CD4-positive, alpha-beta T cell treated with Interleukin-12 subunit alpha and Interleukin-12 subunit beta, for 1 hour (primary cell): ENCODE data around the gene ZSWIM3.
A peak's percentile ranks its signal among the peaks of the same experiment; 100 is the strongest.

Source experiments
- DNase-seq: peaks from one replicate; pipeline ENCODE4 v3.0.0-alpha.2; 2020

The ZSWIM3 gene

DNA sequence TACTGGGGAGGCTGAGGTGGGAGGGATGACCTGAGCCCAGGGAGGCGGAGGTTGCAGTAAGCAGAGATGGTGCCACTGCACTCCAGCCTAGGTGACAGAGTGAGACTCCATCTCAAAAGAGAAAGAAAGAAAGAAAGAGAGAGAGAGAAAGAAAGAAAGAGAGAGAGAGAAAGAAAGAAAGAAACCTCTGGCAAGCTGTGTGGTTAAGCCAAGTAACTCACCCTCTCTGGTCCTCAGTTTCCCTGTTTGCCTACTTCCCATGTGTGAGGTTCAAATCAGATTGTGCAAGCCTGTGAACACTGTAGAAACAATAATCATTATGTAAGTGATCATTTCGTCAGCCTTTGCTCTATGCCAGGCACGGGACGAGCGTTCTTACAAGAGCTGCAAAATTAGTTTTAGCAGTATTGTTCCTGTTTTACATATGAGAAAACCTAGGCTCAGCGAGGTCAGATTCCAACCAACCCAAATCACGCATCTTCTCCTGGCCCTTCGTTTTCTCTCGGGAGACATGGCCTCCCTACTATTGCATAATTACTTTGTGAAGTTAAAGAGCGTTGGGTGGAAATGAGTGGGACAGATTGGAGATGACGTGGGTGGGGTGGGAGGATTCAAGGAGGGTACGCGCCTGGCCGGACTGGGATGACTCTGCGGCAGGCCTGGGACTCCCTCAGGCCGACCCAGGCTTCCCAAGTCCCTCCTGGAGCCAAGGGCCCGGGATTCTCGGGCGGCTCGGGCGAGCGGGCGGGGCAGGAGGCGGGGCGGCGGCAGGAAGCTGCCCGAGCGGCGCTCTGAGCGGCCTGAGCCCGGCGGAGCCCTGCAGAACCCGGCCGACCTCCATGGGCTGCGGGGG, 24.2 kb upstream of the ZSWIM3 start, which contains the start of gene SNX21:
TSS of gene SNX21 (plus strand) at position 770 of the 853 bp plus-strand sequence. CDS start 121 bp downstream, outside the sequence.
- DNase-seq: peak; percentile 15

DNA sequence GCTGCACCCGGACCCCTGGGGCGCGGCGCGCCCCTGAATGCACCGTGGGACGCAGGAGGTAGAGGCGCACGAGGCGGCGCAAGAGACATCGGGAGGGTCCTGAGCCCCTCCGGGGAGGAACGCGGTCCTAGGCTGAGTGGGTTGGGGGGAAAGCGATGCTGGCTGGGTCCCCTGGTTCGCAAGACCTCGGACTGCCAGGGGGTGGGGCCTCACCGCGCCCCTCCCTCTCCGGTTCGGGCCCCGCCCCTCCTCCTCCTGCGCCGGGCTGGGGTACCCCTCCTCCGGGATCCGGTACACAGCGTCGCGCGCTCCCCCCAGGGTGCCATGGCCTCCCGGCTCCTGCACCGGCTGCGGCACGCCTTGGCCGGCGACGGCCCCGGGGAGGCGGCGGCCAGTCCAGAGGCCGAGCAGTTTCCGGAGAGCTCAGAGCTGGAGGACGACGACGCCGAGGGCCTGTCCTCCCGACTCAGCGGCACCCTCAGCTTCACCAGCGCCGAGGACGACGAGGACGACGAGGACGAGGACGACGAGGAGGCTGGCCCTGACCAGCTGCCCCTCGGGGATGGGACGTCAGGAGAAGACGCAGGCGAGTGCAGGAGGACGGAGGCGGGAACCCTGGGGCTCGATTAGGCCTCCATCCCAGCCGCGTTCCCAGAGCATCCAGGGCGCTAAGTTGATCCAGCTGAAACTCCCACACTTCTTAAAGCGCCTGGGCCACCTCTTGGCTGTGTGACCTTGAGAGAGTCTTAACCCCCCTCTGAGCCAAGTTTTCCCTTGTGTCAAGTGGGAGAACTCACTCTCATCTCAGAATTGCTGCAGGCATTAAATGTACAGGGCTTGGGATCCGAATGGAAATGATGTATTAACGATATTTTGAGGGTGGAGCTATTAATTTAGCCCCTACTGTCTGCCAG, 23.3 kb upstream of the ZSWIM3 start:
- DNase-seq: peak; percentile 52

DNA sequence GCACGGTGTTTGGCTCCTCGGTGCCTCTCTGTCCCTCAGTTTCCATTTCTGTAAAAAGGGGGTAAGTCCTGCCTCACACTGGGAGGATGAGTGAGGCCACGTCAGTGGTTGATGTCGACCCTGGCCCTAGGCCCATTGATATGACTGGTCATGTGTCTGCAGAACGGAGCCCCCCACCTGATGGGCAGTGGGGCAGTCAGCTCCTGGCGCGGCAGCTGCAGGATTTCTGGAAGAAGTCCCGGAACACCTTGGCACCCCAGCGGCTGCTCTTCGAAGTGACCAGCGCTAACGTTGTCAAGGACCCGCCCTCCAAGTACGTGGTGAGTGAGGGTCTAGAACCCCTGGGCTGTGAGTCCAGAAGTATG, 22.6 kb upstream of the ZSWIM3 start:
- no peak for DNase-seq

DNA sequence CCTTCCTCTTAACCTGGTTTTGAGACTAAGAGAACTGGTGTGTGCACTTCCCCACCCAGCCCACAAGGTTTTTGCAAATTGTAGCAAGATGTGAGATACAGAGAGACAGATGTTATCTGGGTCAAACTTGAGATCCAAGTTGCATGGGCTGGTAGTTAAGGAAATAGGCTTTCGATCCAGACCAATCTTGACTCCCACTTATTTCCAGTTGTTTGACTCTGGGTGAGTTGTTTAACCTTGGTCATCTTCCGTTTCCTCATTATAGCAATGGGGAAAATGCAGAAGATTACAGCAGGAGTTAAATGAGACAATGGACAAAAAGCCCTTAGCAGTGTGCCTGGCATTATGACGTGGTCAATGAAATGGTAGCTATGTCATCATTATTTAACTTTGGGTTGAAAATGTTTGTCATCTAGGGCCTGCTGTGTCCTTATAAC, 22.1 kb upstream of the ZSWIM3 start:
- DNase-seq: no peak

DNA sequence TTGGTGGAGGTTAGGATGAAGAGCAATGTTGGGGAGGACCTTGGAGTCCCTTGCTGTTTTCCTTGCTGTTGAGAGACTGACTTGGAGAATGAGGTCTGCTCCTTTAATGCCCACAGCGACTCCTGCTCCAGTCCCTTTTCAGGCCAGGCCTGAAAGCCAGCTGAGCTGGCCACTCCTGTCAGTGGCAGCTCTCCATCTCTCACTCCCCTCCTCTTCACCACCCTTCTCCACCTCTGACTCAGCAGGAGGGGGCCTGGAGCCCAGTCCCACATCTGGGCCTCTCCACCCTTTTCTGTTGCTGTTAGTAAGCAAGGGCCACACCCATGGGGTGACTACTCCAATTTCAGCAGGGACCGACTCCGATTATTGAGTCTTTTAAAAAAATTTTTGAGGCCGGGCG, 21.6 kb upstream of the ZSWIM3 start:
- no peak for DNase-seq

DNA sequence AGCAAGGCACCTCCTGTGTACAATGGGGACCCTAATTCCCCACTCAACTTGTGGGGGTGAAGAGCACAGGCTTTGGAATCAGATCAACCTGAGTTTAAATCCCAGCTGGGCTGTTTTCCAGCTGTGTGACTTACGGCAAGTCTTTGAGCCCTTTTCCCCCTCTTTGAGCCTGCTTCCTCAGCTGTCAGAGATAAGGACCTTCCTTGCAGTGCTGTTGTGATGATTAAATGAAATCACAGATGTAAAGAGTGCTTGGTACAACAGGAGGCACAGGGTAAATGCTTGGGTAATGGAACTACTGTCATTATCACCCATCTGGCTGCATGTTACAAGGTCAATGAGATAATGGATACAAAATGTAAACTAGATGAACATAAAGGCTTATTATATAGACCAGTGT, 20.6 kb upstream of the ZSWIM3 start:
- no peak for DNase-seq

DNA sequence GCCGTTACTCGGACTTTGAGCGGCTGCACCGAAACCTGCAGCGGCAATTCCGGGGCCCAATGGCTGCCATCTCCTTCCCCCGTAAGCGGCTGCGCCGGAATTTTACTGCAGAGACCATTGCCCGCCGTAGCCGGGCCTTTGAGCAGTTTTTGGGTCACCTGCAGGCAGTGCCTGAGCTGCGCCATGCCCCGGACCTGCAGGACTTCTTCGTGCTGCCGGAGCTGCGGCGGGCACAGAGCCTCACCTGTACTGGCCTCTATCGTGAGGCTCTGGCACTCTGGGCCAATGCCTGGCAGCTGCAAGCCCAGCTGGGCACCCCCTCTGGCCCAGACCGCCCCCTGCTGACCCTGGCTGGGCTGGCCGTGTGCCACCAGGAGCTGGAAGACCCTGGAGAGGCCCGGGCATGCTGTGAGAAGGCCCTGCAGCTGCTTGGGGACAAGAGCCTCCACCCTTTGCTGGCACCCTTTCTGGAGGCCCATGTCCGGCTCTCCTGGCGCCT, 16.7 kb upstream of the ZSWIM3 start:
- no peak for DNase-seq

DNA sequence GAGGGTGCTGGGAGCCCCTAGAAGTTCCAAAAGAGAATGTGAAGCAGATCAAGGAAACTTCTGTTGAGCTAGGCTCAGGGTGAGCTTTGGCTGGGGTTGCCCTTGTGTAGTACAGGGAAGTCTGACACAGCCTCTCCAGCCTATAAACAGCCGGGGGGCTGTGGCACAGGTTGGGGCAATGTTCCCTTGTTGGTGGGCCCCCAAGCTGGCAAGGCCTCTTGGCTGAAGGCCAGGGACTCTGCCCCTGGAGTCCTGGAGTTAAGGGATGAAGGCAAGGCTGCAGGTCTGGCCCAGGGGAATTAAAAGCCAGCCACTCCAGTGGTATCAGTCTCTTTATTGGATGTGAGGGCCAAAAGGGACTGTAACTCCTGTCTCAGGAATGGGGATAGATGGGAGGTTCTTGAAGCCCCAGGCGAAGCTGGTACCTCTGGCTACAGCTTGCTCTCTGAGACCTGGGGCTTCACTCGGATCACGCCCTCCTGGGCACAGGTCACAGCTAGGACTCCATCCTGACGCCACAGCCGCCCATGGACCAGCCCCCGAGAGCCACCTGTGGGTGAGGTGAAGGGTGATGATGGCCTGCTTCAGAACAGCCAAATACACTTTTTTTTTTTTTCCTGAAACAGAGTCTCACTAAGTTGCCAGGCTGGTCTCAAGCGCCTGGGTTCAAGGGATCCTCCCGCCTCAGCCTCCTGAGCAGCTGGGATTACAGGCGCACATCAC, 15.8 kb upstream of the ZSWIM3 start:
- DNase-seq: no peak

DNA sequence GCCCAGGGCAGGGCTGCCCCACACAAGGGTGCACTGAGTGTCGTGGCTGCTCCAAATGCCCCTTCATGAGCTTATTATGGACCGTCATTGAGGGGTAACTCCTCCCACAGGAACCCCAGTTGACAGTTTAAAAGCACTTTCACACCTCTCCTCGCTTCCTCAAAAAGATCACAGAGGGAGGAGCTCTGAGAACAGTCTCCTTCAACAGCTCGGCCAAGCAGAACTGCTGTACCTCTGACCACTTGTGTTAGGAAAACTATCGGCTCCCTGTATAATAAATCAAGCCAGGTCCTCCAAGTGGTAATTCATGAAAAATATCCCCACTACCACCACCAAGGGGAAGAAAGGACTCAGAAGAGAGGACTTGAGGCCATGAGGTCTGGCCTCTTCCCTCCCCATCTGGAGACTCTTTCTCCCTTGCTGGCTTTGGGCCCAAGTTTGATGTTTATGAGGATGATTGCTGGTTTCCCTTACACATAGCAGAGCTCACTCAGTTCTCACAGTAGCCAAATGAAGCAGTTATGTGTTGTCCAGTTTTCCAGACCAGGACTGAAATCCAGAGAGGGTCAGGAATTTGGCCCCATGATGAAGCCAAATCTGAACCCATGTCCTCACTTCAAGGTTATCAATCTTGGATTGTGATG, 15.1 kb upstream of the ZSWIM3 start:
- no peak for DNase-seq

DNA sequence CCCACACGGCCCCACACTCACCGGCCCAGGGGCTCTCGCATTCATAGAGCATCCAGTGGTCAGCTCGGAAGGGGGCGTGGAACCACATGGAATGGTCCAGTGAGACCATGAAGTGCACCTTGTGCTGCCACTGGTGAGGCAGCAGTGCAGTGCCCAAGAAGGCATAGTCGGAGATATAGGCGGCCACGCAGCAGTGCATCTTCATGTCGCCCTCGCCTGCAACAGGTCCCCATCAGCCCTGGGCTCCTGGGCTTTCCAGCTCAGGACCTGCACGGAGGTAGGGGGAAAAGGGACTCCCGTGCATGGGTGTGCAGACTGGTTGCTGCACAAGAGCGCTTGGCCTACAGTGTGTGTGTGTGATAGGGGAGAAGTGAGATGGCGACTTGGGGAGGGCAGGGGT, 13.9 kb upstream of the ZSWIM3 start:
- no peak for DNase-seq

DNA sequence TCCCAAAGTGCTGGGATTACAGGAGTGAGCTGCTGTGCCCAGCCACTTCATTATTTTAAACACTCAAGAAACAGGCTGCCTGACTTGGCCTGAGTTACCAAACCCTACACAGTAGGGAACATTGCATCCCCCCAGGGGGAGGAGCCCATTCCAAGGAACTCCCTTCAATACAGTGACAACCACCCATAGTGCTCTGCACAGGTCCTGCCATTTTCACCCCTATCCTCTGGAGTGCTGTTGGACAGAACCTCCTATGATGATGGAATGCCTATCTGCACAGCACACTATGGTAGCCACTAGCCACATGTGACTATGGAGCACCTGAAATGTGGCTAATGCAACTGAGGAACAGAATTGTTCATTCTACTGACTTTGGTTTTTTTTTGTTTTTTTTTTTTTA, 12.0 kb upstream of the ZSWIM3 start:
- DNase-seq: no peak

DNA sequence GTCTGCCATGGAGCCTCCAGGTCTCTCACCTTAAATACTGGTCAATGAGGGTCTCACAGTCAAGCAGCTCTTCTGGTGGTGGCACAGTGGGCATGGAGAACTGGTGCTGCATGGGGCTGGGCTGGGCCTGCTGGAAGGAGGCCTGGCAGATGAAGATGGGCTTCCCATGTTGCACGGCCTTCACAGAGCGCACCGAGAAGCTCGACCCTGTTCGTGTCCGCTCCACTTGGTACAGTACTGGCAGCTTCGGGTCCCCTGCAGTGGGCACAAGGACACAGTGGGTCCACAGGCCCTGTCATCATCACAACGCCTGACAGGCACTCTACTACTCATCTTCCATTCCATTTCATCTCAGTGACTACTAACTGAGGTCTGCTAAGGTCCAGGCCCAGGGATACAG, 9.0 kb upstream of the ZSWIM3 start:
- no peak for DNase-seq

DNA sequence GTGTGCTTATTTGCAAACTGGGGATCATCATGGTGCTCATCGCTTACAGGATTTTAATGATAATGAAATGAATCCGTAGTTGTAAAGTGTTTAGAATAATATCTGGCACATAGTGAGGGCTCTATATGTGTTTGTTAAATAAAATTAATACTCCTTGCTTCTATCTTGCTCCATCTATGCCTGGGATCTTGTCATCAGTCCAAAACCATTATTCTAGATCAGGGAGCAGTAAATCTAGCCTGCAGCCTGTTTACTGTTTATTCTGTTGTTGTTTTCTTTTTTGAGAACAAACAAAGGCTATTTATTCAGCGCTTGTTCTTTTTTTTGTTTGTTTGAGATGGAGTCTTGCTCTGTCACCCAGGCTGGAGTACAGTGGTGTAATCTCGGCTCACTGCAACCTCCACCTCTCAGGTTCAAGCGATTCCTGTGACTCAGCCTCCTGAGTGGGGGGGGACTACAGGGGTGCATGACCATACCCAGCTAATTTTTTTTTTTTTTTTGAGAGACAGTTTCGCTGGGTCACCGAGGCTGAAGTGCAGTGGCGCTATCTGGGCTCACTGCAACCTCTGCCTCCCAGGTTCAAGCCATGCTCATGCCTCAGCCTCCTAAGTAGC, 8.3 kb upstream of the ZSWIM3 start:
- no peak for DNase-seq

DNA sequence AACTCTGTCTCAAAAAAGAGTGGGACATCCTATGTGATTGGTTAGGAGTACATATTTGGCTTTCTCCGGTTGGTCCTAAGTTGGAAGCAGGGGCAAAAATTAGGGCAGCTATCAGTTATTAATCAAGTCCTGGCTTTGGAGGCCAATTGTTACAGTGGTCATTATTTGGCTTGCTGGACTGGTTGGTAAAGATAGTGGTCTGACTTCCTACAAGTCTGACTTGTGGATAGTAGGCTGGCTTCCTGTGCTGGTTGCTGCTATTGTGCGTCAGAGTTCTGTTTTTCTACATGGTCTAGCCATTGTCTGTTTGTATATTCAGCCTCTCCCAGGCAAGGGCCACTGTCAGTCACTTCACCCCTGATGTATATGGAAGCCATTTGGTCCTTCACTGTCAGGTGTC, 7.2 kb upstream of the ZSWIM3 start:
- DNase-seq: no peak

DNA sequence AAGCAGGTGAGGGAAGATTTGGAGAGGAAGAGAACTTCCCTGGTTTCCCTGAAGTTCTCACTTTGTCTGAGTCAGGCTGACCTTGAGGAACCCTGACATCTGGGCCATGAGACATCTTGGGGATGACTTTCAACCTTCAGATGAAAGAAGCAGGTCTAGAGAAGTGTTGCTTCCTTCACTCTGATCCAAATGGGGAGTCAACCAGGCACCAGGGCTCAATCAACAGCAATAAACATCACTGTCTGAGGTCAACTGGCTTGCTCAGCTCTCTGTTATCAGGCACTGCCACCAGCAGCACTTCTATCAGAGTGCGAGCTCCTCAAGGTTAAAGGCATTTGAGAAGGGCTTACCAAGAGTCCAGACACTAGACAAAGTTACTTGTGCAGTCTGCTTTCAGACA, 6.5 kb upstream of the ZSWIM3 start:
- DNase-seq: no peak

DNA sequence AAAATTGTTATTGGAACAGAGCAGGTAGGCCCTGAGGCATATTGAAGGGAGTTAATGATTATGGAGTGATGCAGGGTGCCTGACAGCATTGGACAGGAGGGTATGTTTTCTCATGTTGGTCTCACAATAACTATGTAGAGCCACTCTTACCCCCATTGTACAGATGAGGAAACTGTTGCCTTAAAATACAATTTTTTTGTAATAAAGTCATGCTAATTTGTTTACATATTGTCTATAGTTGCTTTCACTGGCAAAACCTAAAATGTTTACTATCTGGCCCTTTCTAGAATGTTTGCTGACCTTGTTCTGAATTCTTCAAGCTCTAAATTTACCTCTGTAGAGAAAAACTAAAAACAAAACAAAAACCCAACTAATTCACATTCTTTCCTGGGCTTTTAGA, 5.9 kb upstream of the ZSWIM3 start:
- no peak for DNase-seq

DNA sequence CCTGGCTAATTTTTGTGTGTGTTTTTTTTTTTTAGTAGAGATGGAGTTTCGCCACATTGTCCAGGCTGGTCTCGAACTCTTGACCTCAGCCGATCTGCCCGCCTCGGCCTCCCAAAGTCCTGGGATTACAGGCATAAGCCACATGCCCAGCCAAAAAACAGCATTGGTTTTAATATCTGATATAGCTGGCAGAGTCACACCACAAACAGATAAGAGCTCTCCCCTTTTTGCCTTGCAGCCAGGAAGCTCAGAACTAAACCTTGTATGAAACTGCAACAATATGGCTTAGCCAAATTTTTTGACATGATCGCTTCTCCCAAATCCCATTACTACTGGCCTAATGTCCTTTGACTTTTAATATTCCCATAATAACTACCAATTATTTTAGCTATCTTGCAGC, 5.1 kb upstream of the ZSWIM3 start:
- no peak for DNase-seq

DNA sequence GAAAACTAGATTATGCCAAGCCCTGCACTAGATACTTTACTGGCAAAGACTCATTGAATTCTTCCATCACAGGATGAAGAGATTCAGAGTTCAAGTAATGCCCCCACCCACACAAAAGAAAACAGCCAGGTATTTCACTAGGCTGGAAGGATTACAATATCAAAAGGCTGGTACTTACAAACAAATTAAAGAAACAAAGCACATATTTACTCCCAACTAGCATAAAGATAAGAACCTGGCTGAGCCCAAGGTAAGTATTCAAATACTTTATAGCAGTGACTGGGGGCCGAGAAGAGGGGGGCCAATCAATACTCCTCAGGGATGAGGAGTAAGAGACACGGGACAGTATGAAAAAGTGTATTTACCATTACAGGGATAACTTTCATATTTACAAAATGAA, 3.9 kb upstream of the ZSWIM3 start:
- no peak for DNase-seq

DNA sequence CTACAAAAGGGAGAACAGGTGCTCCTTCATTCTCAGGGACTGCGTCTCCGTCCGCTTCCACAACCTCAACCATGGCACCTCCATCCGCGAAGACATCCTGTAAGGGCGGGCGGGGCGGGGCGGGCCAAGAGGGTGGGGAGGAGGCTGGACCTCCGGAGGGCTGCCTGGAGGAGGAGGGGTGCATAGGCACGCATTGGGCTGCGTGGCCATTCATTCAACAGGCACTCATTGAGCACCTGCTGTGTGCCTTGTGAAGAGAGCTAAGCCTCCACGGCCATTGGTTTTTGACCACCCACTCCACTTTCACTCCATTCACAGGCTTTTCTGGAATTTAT, 435 bp downstream of the ZSWIM3 start:
- DNase-seq: no peak

DNA sequence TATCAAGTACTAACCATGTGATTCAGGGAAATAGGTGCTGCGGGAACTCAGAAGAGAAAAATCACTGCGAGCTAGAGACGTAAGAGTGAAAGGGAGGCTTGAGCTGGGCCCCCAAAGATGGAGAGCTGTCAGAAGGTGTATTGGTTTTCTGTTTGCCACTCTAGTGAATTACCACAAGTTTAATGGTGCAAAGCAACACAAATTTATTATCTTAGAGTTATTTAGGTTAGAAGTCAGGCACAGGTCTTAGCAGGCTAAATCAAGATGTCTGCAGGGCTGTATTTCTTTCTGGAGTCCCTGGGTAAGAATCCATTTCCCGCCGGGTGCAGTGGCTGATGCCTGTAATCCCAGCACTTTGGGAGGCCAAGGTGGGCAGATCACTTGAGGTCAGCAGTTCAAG, 2.5 kb downstream of the ZSWIM3 start:
- DNase-seq: no peak

DNA sequence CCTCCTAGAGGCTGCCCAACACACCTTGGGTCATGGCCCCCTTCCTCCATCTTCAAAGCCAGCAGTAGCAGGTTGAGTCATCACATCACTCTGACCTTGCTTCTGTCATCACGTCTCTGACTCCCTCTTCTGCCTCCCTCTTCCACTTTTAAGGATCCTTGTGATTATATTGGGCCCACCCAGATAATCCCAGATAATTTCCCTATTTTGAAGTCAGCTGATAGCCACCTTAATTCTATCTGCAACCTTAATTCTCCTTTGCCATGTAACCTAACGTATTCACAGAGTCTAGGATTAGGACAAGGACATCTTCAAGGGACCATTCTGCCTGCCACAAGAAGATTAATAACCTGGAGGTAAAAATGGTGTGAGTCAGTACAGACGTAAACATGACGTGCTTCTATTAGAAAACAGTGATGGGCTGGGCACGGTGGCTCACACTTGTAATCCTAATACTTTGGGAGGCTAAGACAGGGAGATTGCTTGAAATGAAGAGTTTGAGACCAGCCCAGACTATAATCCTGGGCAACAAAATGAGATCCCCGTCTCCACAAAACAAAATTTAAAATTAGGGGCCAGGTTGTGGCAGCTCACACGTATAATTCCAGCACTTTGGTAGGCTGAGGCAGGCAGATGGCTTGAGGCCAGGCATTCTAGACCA, 3.3 kb downstream of the ZSWIM3 start:
- no peak for DNase-seq
